A549 (cell line): ENCODE data around the gene ZFYVE28. TPM values are rescaled to one million over a fixed set of nuclear protein-coding genes. Genes with fewer than 3 reads are reported as not detected.

ENCODE experiments used
- ATAC-seq, 2 experiments: fragments of 200-7000 bp in 1 of 2; fragments of >200 bp in 1 of 2; cut with Nextera tagmentation in 1 of 2; cut with Tn5 transposase in 1 of 2; 3 replicates each; pipeline versions ENCODE4 v1.8.0 to v1.9.1; 2018 to 2020; ENCODE audit warnings: mild to moderate bottlenecking in 1 of 2, moderate library complexity in 1 of 2
- CTCF ChIA-PET: fragments of 300-600 bp; sonication (Branson Sonifier 250); formaldehyde crosslinking; extraction: SDS; loops from one replicate; lab custom pipeline; 2021; ENCODE audit warnings: antibody characterized with exemption, inconsistent platforms; lab: Yijun Ruan, JAX
- POLR2A ChIA-PET: fragments of 350-600 bp; formaldehyde crosslinking; extraction: SDS; loops from one replicate; lab custom pipeline; 2021; ENCODE audit warnings: antibody characterized with exemption, inconsistent platforms; lab: Yijun Ruan, JAX
- DNase-seq, 2 experiments: peaks; one replicate each; pipeline versions ENCODE4 v3.0.0 to v3.0.0-alpha.2; 2011 to 2016; ENCODE audit warnings: low read depth in 1 of 2, low spot score in 1 of 2
- FAIRE-seq: peaks from 2 replicates; lab custom pipeline; 2011; peaks lifted over from hg19 to GRCh38; lab: Jason Lieb, UNC
- H3K27ac ChIP-seq, 2 experiments: fragments of >200 bp; sonication (Bioruptor Twin); formaldehyde crosslinking; 3 replicates each; pipeline ENCODE4 v1.5.1; 2016 to 2017
- H3K4me1 ChIP-seq: fragments of >200 bp; sonication (Bioruptor Twin); formaldehyde crosslinking; 3 replicates; pipeline ENCODE4 v1.6.1; 2016
- H3K4me2 ChIP-seq: fragments of >200 bp; sonication (Bioruptor Twin); formaldehyde crosslinking; 3 replicates; pipeline ENCODE4 v1.6.1; 2016
- H3K4me3 ChIP-seq: fragments of >200 bp; sonication (Bioruptor Twin); formaldehyde crosslinking; 3 replicates; pipeline ENCODE4 v1.5.1; 2016
- H3K9me3 ChIP-seq: fragments of >200 bp; sonication (Bioruptor Twin); formaldehyde crosslinking; 3 replicates; pipeline ENCODE4 v1.6.1; 2016
- CBX8 ChIP-seq: fragments of 200-600 bp; sonication (generic); IDR thresholded peaks from 2 replicates; pipeline ENCODE4 v1.6.1; 2016
- CEBPB ChIP-seq, 2 experiments: fragments of >200 bp in 1 of 2; sonication (Bioruptor Twin) in 1 of 2; formaldehyde crosslinking in 1 of 2; IDR thresholded peaks; 2 replicates each; pipeline ENCODE4 v1.6.1; 2012 to 2016
- CHD2 ChIP-seq: fragments of 150-350 bp; IDR thresholded peaks from 2 replicates; pipeline ENCODE4 v1.6.1; 2014; ENCODE audit warnings: low read length; ENCODE audit not compliant: partially characterized antibody
- EHF ChIP-seq: fragments of 250-450 bp; sonication (Bioruptor Pico); IDR thresholded peaks from 2 replicates; pipeline ENCODE4 v1.5.0; 2020; ENCODE audit warnings: mild to moderate bottlenecking
- EHMT2 ChIP-seq: fragments of 200-600 bp; sonication (generic); IDR thresholded peaks from 2 replicates; pipeline ENCODE4 v1.6.1; 2016; ENCODE audit warnings: antibody characterized with exemption, low read depth, mild to moderate bottlenecking, moderate library complexity
- MAZ ChIP-seq: fragments of 150-350 bp; IDR thresholded peaks from 2 replicates; pipeline ENCODE4 v1.6.1; 2014; ENCODE audit warnings: antibody characterized with exemption, low read depth, low read length, borderline replicate concordance
- NFE2L2 ChIP-seq: fragments of 150-350 bp; conservative IDR thresholded peaks from 2 replicates; pipeline ENCODE4 v1.6.1; 2014; ENCODE audit warnings: low read length
- PHF8 ChIP-seq: fragments of 200-600 bp; sonication (generic); IDR thresholded peaks from 2 replicates; pipeline ENCODE4 v1.6.1; 2016; ENCODE audit warnings: low read depth, mild to moderate bottlenecking, antibody characterized with exemption, moderate library complexity, borderline replicate concordance
- POLR2AphosphoS2 ChIP-seq: conservative IDR thresholded peaks from 2 replicates; pipeline ENCODE4 v1.6.1; 2012; ENCODE audit warnings: low read length, improper control_type of control experiment, inconsistent platforms
- RARB ChIP-seq: fragments of 250-450 bp; sonication (Bioruptor Pico); IDR thresholded peaks from 2 replicates; pipeline ENCODE4 v1.8.0; 2021; ENCODE audit warnings: mild to moderate bottlenecking, moderate library complexity
- RFX5 ChIP-seq: fragments of 450-650 bp; IDR thresholded peaks from 2 replicates; pipeline ENCODE4 v1.7.1; 2014; ENCODE audit warnings: antibody characterized with exemption, mild to moderate bottlenecking, moderate library complexity
- ZFP36 ChIP-seq: fragments of 450-650 bp; IDR thresholded peaks from 2 replicates; pipeline ENCODE4 v1.6.1; 2014; ENCODE audit warnings: borderline replicate concordance; ENCODE audit not compliant: partially characterized antibody
- ZNF302 ChIP-seq: fragments of 250-450 bp; sonication (Bioruptor Pico); IDR thresholded peaks from 2 replicates; pipeline ENCODE4 v1.9.0; 2021; ENCODE audit warnings: inconsistent platforms, mild to moderate bottlenecking, moderate library complexity
- ZSCAN20 ChIP-seq: fragments of 250-450 bp; sonication (Bioruptor Pico); IDR thresholded peaks from 2 replicates; pipeline ENCODE4 v1.8.0; 2022; ENCODE audit warnings: mild to moderate bottlenecking, moderate library complexity
- WGBS: methylation state at CpG from one replicate; pipeline ENCODE4 v1.1.6; 2017; ENCODE audit errors: missing lambda C conversion rate; 5-methylcytosine and 5-hydroxymethylcytosine counted together
- polyA plus RNA-seq, 4 experiments: library from polyadenylated mRNA; depleted of rRNA in 3 of 4; stranded (reverse); fragments of >200 nt; fragmentation: RNase III in 1 of 4; extraction: RNeasy Plus Mini Kit Qiagen cat#74134 plus additional on column Dnase treatment in 1 of 4; gene quantifications; 2 replicates in 3 of 4; 3 replicates in 1 of 4; pipeline ENCODE4 v1.2.3, GENCODE V29; 2011 to 2017
- TF ChIP-seq, protein P1 (sequence below): fragments of >200 bp; sonication (Bioruptor Twin); formaldehyde crosslinking; IDR thresholded peaks from 3 replicates; pipeline ENCODE4 v1.6.1; 2016
- TF ChIP-seq, protein P2 (sequence below): fragments of 250-450 bp; sonication (Bioruptor Pico); IDR thresholded peaks from 2 replicates; pipeline ENCODE4 v1.5.0; 2021; ENCODE audit warnings: mild to moderate bottlenecking, moderate library complexity, borderline replicate concordance
- TF ChIP-seq, protein P3 (sequence below): fragments of 450-650 bp; IDR thresholded peaks from 2 replicates; pipeline ENCODE4 v1.6.1; 2014; ENCODE audit warnings: antibody characterized with exemption
- TF ChIP-seq, protein P4 (sequence below): fragments of 200-600 bp; sonication (generic); IDR thresholded peaks from 2 replicates; pipeline ENCODE4 v1.6.1; 2016; ENCODE audit warnings: antibody characterized with exemption, mild to moderate bottlenecking, moderate library complexity
- TF ChIP-seq, protein P5 (sequence below): IDR thresholded peaks from 2 replicates; pipeline ENCODE4 v1.6.1; 2012

ZFYVE28 gene
- polyA plus RNA-seq, 2 of the 4 experiments (the other 2 are of a cell fraction) = 2.1 to 2.3 TPM

DNA sequence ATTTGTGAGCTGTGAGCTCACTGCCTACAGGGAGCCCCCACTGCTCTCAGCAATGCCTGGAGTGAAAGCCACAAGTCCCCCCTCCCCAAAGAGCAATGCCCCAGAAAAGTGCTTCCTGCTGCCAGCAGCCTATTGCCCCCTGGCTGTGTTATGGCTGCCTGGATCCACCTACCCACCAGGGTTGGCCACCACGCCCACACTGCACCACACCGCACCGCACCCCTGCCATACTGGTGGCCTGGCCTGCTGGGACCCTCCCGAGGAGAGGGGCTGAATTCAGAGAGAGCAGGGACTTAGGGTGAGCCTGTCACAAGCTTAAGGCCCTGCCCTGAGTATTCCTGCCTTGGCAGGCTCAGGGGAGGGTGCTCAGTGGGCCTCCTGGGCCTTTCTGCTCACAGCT, 4.6 kb upstream of the ZFYVE28 start:
- Histone ChIP-seq H3K4me3 (no peak overlapping the region), H3K4me1 (peaks cover 5% of the 10 kb centered on the region; the same call in 1 of the 3 replicates), H3K9me3 (no peaks in the 10 kb centered on the region), H3K4me2 (no peak overlapping the region), H3K27ac (0 out of 6 replicates have a peak overlapping the region, but pooled peaks of 1 of the 2 experiments have one; percentile 8)
- ChIA-PET POLR2A (no interaction called here), CTCF (interaction anchor here (1.3 to 2.4 kb wide), 3 partner anchors 10 to 39 kb away, joined by 4 to 10 read pairs (median 5); no protein-coding TSS in a partner anchor)
- FAIRE-seq = no peak
- WGBS = no CpG with 5 or more reads among the region's 4 CpGs
- TF ChIP-seq CHD2 (no peak), EHF (CRISPR knock-in tag) (no peak), PHF8 (no peak), POLR2AphosphoS2 (no peak), NFE2L2 (no peak)
- TF ChIP-seq, protein P1, sequence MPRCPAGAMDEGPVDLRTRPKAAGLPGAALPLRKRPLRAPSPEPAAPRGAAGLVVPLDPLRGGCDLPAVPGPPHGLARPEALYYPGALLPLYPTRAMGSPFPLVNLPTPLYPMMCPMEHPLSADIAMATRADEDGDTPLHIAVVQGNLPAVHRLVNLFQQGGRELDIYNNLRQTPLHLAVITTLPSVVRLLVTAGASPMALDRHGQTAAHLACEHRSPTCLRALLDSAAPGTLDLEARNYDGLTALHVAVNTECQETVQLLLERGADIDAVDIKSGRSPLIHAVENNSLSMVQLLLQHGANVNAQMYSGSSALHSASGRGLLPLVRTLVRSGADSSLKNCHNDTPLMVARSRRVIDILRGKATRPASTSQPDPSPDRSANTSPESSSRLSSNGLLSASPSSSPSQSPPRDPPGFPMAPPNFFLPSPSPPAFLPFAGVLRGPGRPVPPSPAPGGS = no peak
- TF ChIP-seq, protein P2, sequence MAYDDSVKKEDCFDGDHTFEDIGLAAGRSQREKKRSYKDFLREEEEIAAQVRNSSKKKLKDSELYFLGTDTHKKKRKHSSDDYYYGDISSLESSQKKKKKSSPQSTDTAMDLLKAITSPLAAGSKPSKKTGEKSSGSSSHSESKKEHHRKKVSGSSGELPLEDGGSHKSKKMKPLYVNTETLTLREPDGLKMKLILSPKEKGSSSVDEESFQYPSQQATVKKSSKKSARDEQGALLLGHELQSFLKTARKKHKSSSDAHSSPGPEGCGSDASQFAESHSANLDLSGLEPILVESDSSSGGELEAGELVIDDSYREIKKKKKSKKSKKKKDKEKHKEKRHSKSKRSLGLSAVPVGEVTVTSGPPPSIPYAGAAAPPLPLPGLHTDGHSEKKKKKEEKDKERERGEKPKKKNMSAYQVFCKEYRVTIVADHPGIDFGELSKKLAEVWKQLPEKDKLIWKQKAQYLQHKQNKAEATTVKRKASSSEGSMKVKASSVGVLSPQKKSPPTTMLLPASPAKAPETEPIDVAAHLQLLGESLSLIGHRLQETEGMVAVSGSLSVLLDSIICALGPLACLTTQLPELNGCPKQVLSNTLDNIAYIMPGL (CRISPR knock-in tag) = no peak
- TF ChIP-seq, protein P3, sequence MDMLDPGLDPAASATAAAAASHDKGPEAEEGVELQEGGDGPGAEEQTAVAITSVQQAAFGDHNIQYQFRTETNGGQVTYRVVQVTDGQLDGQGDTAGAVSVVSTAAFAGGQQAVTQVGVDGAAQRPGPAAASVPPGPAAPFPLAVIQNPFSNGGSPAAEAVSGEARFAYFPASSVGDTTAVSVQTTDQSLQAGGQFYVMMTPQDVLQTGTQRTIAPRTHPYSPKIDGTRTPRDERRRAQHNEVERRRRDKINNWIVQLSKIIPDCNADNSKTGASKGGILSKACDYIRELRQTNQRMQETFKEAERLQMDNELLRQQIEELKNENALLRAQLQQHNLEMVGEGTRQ = no peak
- no peak for ATAC-seq
- no peak for DNase-seq

DNA sequence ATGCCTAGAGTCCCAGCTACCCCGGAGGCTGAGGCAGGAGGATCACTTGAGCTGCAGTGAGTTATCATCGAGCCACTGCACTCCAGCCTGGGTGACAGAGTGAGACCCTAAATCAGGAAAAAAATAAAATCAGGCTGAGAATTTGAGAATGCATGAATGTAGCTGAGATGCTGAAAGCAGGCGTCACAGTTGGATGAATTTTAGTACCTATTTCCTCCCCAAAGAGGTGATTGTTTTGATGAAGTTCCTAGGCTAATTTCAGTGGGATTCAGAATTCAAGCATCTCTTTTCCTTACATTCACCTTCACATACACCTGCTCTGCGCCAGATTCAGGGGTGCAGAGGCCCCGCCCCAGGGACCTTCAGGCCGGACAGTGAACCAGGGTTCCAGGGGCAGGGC, 3.5 kb upstream of the ZFYVE28 start:
- WGBS = 67% methylated on average over 6 of the region's 6 CpGs
- TF ChIP-seq ZSCAN20 = no peak
- TF ChIP-seq CBX8 = no peak
- TF ChIP-seq, protein P4, sequence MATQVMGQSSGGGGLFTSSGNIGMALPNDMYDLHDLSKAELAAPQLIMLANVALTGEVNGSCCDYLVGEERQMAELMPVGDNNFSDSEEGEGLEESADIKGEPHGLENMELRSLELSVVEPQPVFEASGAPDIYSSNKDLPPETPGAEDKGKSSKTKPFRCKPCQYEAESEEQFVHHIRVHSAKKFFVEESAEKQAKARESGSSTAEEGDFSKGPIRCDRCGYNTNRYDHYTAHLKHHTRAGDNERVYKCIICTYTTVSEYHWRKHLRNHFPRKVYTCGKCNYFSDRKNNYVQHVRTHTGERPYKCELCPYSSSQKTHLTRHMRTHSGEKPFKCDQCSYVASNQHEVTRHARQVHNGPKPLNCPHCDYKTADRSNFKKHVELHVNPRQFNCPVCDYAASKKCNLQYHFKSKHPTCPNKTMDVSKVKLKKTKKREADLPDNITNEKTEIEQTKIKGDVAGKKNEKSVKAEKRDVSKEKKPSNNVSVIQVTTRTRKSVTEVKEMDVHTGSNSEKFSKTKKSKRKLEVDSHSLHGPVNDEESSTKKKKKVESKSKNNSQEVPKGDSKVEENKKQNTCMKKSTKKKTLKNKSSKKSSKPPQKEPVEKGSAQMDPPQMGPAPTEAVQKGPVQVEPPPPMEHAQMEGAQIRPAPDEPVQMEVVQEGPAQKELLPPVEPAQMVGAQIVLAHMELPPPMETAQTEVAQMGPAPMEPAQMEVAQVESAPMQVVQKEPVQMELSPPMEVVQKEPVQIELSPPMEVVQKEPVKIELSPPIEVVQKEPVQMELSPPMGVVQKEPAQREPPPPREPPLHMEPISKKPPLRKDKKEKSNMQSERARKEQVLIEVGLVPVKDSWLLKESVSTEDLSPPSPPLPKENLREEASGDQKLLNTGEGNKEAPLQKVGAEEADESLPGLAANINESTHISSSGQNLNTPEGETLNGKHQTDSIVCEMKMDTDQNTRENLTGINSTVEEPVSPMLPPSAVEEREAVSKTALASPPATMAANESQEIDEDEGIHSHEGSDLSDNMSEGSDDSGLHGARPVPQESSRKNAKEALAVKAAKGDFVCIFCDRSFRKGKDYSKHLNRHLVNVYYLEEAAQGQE = no peak
- no peak for TF ChIP-seq EHMT2
- no peak for TF ChIP-seq CEBPB (IDR thresholded peaks at IDR 0.05)
- TF ChIP-seq MAZ = no peak
- TF ChIP-seq RFX5 = no peak
- TF ChIP-seq RARB (CRISPR knock-in tag) = no peak
- no peak for TF ChIP-seq ZNF302 (CRISPR knock-in tag)
- TF ChIP-seq NFE2L2 = no peak
- TF ChIP-seq, protein P5, sequence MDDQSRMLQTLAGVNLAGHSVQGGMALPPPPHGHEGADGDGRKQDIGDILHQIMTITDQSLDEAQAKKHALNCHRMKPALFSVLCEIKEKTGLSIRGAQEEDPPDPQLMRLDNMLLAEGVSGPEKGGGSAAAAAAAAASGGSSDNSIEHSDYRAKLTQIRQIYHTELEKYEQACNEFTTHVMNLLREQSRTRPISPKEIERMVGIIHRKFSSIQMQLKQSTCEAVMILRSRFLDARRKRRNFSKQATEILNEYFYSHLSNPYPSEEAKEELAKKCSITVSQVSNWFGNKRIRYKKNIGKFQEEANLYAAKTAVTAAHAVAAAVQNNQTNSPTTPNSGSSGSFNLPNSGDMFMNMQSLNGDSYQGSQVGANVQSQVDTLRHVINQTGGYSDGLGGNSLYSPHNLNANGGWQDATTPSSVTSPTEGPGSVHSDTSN = no peak
- no peak for TF ChIP-seq ZFP36

More for the DNA sequence above, 3.5 kb upstream of the ZFYVE28 start:
- no peak overlapping the region for H3K4me2 ChIP-seq
- H3K4me1 ChIP-seq = peaks cover 5% of the 10 kb centered on the region; the same call in 1 of the 3 replicates
- POLR2A ChIA-PET = no interaction called here
- H3K27ac ChIP-seq = no peak overlapping the region
- no peak overlapping the region for H3K4me3 ChIP-seq
- CTCF ChIA-PET = interaction anchor here (0.6 to 2.4 kb wide), 5 partner anchors 9 to 412 kb away, joined by 3 to 10 read pairs (median 4); no protein-coding TSS in a partner anchor
- DNase-seq (no peak), FAIRE-seq (no peak), ATAC-seq (no peak)
- H3K9me3 ChIP-seq = no peaks in the 10 kb centered on the region
